Activated CD8-positive, alpha-beta memory T cell treated with anti-CD3 and anti-CD28 coated beads for 48 hours (primary cell): ENCODE results near the gene PRKCQ.

Source experiments
- DNase-seq, 3 experiments: peaks; one replicate each; pipeline ENCODE4 v3.0.0-alpha.2; 2020; ENCODE audit warnings: low read depth in 2 of 3, low spot score in 2 of 3

PRKCQ gene

GRCh38 chr10:6579904-6580278, at the start of gene PRKCQ:
Gene PRKCQ, minus strand, starts transcription at chr10:6580276. Its CDS starts 65,141 bp downstream, at chr10:6515135.
- no peak for DNase-seq

- no peak for DNase-seq
Measured at GRCh38 chr10:6625428-6625827, 45.4 kb upstream of the PRKCQ start.

GRCh38 chr10:6624392-6624791, 44.3 kb upstream of the PRKCQ start:
- no peak for DNase-seq

GRCh38 chr10:6622921-6623320, 42.8 kb upstream of the PRKCQ start:
- DNase-seq = no peak

- no peak for DNase-seq
Measured at GRCh38 chr10:6621536-6621935, 41.5 kb upstream of the PRKCQ start.

GRCh38 chr10:6619660-6620059, 39.6 kb upstream of the PRKCQ start:
- no peak for DNase-seq

- DNase-seq = no peak
Measured at GRCh38 chr10:6618340-6618739, 38.3 kb upstream of the PRKCQ start.

GRCh38 chr10:6617309-6618076, 37.4 kb upstream of the PRKCQ start:
- DNase-seq = no peak

GRCh38 chr10:6615971-6616370, 35.9 kb upstream of the PRKCQ start:
- DNase-seq = no peak

GRCh38 chr10:6612371-6612770, 32.3 kb upstream of the PRKCQ start:
- no peak for DNase-seq

- no peak for DNase-seq
Measured at GRCh38 chr10:6610647-6611046, 30.6 kb upstream of the PRKCQ start.

- DNase-seq = no peak
Measured at GRCh38 chr10:6609625-6610024, 29.5 kb upstream of the PRKCQ start.

GRCh38 chr10:6607778-6608177, 27.7 kb upstream of the PRKCQ start:
- DNase-seq = no peak

GRCh38 chr10:6607182-6607581, 27.1 kb upstream of the PRKCQ start:
- no peak for DNase-seq

- DNase-seq = no peak
Measured at GRCh38 chr10:6603142-6604125, 23.4 kb upstream of the PRKCQ start.

- DNase-seq = no peak
Measured at GRCh38 chr10:6602700-6603084, 22.6 kb upstream of the PRKCQ start.

GRCh38 chr10:6602026-6602699, 22.1 kb upstream of the PRKCQ start:
- DNase-seq = no peak

GRCh38 chr10:6601246-6601805, 21.2 kb upstream of the PRKCQ start:
- DNase-seq = no peak

GRCh38 chr10:6600224-6600987, 20.3 kb upstream of the PRKCQ start:
- DNase-seq = no peak

- no peak for DNase-seq
Measured at GRCh38 chr10:6598679-6599078, 18.6 kb upstream of the PRKCQ start.

GRCh38 chr10:6597478-6597877, 17.4 kb upstream of the PRKCQ start:
- DNase-seq = no peak
